K562 (cell line): ENCODE data around the gene SCLY. TPM values are rescaled to one million over a fixed set of nuclear protein-coding genes. Genes with fewer than 3 reads are reported as not detected.

Source experiments
- BMI1 ChIP-seq: fragments of 150-350 bp; IDR thresholded peaks from 2 replicates; pipeline ENCODE4 v1.6.1; 2014; ENCODE audit warnings: low read length
- CTCF ChIP-seq, 3 experiments: IDR thresholded peaks in 2 of 3; conservative IDR thresholded peaks in 1 of 3; 2 replicates each; pipeline ENCODE4 v1.5.1; 2011 to 2012; ENCODE audit warnings: low read length in 3 of 3, mild to moderate bottlenecking in 3 of 3, control low read depth in 2 of 3, improper control_type of control experiment in 1 of 3, inconsistent platforms in 1 of 3, low read depth in 1 of 3, mixed read lengths in 1 of 3, moderate library complexity in 1 of 3; ENCODE audit not compliant: insufficient read depth in 2 of 3
- EHMT2 ChIP-seq: fragments of 450-650 bp; IDR thresholded peaks from 2 replicates; pipeline ENCODE4 v1.6.1; 2018; ENCODE audit warnings: antibody characterized with exemption
- HOXB6 ChIP-seq: fragments of 250-450 bp; sonication (Bioruptor Pico); IDR thresholded peaks from 2 replicates; pipeline ENCODE4 v1.5.1; 2022; ENCODE audit warnings: mild to moderate bottlenecking, borderline replicate concordance
- KLF6 ChIP-seq: fragments of 250-450 bp; sonication (Bioruptor Pico); IDR thresholded peaks from 2 replicates; pipeline ENCODE4 v1.4.0; 2020; ENCODE audit warnings: mild to moderate bottlenecking, moderate library complexity, borderline replicate concordance
- RNF2 ChIP-seq: sonication (generic); IDR thresholded peaks from 2 replicates; pipeline ENCODE4 v1.6.1; 2016
- SAFB2 ChIP-seq: fragments of 200-400 bp; formaldehyde crosslinking; IDR thresholded peaks from 2 replicates; pipeline ENCODE4 v1.6.1; 2018; ENCODE audit warnings: borderline replicate concordance, low read length, low read depth, moderate library complexity; ENCODE audit not compliant: severe bottlenecking
- SIX5 ChIP-seq, 2 experiments: IDR thresholded peaks; 2 replicates each; pipeline ENCODE4 v1.6.1; 2011; ENCODE audit warnings: low read length in 2 of 2, borderline replicate concordance in 1 of 2, low read depth in 1 of 2, mild to moderate bottlenecking in 1 of 2, moderate library complexity in 1 of 2; ENCODE audit not compliant: insufficient read depth in 1 of 2
- TAF15 ChIP-seq: fragments of 200-400 bp; formaldehyde crosslinking; IDR thresholded peaks from 2 replicates; pipeline ENCODE4 v1.6.1; 2017; ENCODE audit warnings: mild to moderate bottlenecking, low read depth, low read length, moderate library complexity
- ZC3H4 ChIP-seq: sonication (generic); formaldehyde crosslinking; IDR thresholded peaks from 2 replicates; pipeline ENCODE4 v1.9.0; 2021; ENCODE audit warnings: missing genetic modification reagents, borderline replicate concordance
- polyA plus RNA-seq, 8 experiments: library from polyadenylated mRNA; depleted of rRNA in 4 of 8; stranded (reverse) in 5 of 8; unstranded in 3 of 8; fragments of >200 nt; fragmentation: Nextera tagmentation in 2 of 8; fragmentation: Illumina TruSeq in 1 of 8; extraction: Ambion mirVana in 2 of 8; extraction: Trizol in 1 of 8; gene quantifications; 2 replicates each; pipeline versions ENCODE4 v1.2.1 to v1.2.3, GENCODE V29; 2011 to 2014; ENCODE audit warnings: inconsistent platforms in 1 of 8, missing spikeins in 1 of 8
- total RNA-seq, 7 experiments: library from RNA; depleted of rRNA in 6 of 7; stranded (reverse); fragments of >200 nt in 6 of 7; fragmentation: Illumina TruSeq in 2 of 7; extraction: Trizol in 2 of 7; gene quantifications; 2 replicates each; pipeline versions ENCODE4 v1.2.1 to v1.2.3, GENCODE V29; 2011 to 2021; ENCODE audit warnings: low replicate concordance in 1 of 7
- TF ChIP-seq, protein P1 (sequence below): fragments of 450-650 bp; IDR thresholded peaks from 2 replicates; pipeline ENCODE4 v1.6.1; 2016; ENCODE audit warnings: low read depth
- TF ChIP-seq, protein P2 (sequence below): fragments of 250-450 bp; sonication (Bioruptor Pico); IDR thresholded peaks from 2 replicates; pipeline ENCODE4 v1.8.0; 2021; ENCODE audit warnings: borderline replicate concordance, mild to moderate bottlenecking, moderate library complexity; ENCODE audit not compliant: poor library complexity, severe bottlenecking
- TF ChIP-seq, protein P3 (sequence below): fragments of 450-650 bp; IDR thresholded peaks from 2 replicates; pipeline ENCODE4 v1.6.1; 2017; ENCODE audit warnings: antibody characterized with exemption, mild to moderate bottlenecking

Gene SCLY
- total and polyA plus RNA-seq, 9 of the 15 experiments (the other 6 are each of a cell fraction or from before 2014, with no cell fraction given), result 2.6 to 32.2 (median 21.1) TPM

DNA sequence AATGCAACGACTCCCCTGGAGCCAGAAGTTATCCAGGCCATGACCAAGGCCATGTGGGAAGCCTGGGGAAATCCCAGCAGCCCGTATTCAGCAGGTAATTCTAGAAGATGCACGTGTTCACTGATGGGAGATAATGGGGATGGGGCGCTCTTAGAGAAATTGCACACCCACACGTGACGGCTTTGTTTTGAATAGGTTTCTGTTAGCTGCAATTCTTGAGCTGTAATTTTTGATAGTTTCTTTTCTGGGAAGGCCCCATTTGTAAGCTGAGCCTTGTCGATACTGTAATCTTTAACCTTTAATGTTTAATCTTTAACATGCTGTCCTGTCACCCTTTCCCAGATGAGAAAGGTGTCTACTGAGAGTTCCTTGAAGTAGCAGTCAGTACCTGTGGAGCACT is 3.6 kb downstream of the SCLY start (continued):
- no peak for TF ChIP-seq CTCF (IDR thresholded peaks at IDR 0.05 in 2 of 3, conservative IDR thresholded peaks at IDR 0.05 in 1 of 3; ENCODE audit: insufficient read depth in 2 of 3, low read depth in 1 of 3, low read length in 3 of 3)
- TF ChIP-seq SIX5 (IDR thresholded peaks at IDR 0.05; ENCODE audit: borderline replicate concordance in 1 of 2, insufficient read depth in 1 of 2, low read depth in 1 of 2, low read length in 2 of 2), result no peak
- TF ChIP-seq SAFB2, result no peak
- TF ChIP-seq TAF15, result no peak
- no peak for TF ChIP-seq RNF2
- TF ChIP-seq EHMT2, result no peak
- TF ChIP-seq HOXB6 (CRISPR knock-in tag), result no peak
- TF ChIP-seq BMI1, result no peak
- TF ChIP-seq ZC3H4, result no peak
- TF ChIP-seq, protein P1, sequence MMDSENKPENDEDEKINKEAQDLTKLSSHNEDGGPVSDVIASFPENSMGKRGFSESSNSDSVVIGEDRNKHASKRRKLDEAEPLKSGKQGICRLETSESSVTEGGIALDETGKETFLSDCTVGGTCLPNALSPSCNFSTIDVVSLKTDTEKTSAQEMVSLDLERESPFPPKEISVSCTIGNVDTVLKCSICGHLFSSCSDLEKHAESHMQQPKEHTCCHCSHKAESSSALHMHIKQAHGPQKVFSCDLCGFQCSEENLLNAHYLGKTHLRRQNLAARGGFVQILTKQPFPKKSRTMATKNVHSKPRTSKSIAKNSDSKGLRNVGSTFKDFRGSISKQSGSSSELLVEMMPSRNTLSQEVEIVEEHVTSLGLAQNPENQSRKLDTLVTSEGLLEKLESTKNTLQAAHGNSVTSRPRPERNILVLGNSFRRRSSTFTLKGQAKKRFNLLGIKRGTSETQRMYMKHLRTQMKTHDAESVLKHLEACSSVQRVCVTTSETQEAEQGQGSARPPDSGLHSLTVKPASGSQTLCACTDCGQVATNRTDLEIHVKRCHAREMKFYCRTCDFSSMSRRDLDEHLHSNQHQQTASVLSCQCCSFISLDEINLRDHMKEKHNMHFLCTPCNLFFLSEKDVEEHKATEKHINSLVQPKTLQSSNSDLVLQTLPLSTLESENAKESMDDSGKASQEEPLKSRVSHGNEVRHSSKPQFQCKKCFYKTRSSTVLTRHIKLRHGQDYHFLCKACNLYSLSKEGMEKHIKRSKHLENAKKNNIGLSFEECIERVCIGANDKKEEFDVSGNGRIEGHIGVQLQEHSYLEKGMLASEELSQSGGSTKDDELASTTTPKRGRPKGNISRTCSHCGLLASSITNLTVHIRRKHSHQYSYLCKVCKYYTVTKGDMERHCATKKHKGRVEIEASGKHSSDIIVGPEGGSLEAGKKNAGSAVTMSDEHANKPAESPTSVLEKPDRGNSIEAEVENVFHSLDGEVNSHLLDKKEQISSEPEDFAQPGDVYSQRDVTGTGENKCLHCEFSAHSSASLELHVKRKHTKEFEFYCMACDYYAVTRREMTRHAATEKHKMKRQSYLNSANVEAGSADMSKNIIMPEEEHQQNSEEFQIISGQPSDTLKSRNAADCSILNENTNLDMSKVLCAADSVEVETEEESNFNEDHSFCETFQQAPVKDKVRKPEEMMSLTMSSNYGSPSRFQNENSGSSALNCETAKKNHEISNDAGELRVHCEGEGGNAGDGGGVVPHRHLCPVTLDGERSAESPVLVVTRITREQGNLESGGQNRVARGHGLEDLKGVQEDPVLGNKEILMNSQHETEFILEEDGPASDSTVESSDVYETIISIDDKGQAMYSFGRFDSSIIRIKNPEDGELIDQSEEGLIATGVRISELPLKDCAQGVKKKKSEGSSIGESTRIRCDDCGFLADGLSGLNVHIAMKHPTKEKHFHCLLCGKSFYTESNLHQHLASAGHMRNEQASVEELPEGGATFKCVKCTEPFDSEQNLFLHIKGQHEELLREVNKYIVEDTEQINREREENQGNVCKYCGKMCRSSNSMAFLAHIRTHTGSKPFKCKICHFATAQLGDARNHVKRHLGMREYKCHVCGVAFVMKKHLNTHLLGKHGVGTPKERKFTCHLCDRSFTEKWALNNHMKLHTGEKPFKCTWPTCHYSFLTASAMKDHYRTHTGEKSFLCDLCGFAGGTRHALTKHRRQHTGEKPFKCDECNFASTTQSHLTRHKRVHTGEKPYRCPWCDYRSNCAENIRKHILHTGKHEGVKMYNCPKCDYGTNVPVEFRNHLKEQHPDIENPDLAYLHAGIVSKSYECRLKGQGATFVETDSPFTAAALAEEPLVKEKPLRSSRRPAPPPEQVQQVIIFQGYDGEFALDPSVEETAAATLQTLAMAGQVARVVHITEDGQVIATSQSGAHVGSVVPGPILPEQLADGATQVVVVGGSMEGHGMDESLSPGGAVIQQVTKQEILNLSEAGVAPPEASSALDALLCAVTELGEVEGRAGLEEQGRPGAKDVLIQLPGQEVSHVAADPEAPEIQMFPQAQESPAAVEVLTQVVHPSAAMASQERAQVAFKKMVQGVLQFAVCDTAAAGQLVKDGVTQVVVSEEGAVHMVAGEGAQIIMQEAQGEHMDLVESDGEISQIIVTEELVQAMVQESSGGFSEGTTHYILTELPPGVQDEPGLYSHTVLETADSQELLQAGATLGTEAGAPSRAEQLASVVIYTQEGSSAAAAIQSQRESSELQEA, result no peak
- TF ChIP-seq KLF6, result no peak
- TF ChIP-seq, protein P2, sequence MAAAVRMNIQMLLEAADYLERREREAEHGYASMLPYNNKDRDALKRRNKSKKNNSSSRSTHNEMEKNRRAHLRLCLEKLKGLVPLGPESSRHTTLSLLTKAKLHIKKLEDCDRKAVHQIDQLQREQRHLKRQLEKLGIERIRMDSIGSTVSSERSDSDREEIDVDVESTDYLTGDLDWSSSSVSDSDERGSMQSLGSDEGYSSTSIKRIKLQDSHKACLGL, result no peak
- TF ChIP-seq, protein P3, sequence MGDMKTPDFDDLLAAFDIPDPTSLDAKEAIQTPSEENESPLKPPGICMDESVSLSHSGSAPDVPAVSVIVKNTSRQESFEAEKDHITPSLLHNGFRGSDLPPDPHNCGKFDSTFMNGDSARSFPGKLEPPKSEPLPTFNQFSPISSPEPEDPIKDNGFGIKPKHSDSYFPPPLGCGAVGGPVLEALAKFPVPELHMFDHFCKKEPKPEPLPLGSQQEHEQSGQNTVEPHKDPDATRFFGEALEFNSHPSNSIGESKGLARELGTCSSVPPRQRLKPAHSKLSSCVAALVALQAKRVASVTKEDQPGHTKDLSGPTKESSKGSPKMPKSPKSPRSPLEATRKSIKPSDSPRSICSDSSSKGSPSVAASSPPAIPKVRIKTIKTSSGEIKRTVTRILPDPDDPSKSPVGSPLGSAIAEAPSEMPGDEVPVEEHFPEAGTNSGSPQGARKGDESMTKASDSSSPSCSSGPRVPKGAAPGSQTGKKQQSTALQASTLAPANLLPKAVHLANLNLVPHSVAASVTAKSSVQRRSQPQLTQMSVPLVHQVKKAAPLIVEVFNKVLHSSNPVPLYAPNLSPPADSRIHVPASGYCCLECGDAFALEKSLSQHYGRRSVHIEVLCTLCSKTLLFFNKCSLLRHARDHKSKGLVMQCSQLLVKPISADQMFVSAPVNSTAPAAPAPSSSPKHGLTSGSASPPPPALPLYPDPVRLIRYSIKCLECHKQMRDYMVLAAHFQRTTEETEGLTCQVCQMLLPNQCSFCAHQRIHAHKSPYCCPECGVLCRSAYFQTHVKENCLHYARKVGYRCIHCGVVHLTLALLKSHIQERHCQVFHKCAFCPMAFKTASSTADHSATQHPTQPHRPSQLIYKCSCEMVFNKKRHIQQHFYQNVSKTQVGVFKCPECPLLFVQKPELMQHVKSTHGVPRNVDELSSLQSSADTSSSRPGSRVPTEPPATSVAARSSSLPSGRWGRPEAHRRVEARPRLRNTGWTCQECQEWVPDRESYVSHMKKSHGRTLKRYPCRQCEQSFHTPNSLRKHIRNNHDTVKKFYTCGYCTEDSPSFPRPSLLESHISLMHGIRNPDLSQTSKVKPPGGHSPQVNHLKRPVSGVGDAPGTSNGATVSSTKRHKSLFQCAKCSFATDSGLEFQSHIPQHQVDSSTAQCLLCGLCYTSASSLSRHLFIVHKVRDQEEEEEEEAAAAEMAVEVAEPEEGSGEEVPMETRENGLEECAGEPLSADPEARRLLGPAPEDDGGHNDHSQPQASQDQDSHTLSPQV, result no peak
